ENCODE data around the gene HNRNPLL. TPM values are rescaled to one million over a fixed set of nuclear protein-coding genes. Genes with fewer than 3 reads are reported as not detected.
A peak's percentile ranks its signal among the peaks of the same experiment; 100 is the strongest.

Gene HNRNPLL
- total RNA-seq, 2 experiments from 2014 or later, result 7.6 to 47.9 TPM

GRCh38 chr2:38521835-38522234 is 80.9 kb downstream of the HNRNPLL start:
- no peak for TF ChIP-seq EZH2phosphoT487 (IDR thresholded peaks at IDR 0.05; ENCODE audit: borderline replicate concordance, low read depth, low read length)
- TF ChIP-seq CTCF (conservative IDR thresholded peaks at IDR 0.05; ENCODE audit: low read length), result no peak
- Histone ChIP-seq H3K4me1 (ENCODE audit: insufficient read depth, low read length, poor library complexity, severe bottlenecking) (peaks cover 60% of the 10 kb centered on the region), H3K9me2 (ENCODE audit: insufficient read depth, low read length) (no peaks in the 10 kb centered on the region), H3K36me3 (ENCODE audit: insufficient read depth, low read length) (no peaks in the 10 kb centered on the region), H3K4me2 (ENCODE audit: low read length) (no peak overlapping the region), H3K79me2 (ENCODE audit: insufficient read depth, low read depth, low read length) (no peaks in the 10 kb centered on the region), H3K9me3 (ENCODE audit: low read length) (no peaks in the 10 kb centered on the region), H2AFZ (ENCODE audit: low read length) (no peak overlapping the region), H4K20me1 (ENCODE audit: insufficient read depth, low read length) (no peaks in the 10 kb centered on the region), H3K4me3 (ENCODE audit: low read depth, low read length, poor library complexity, severe bottlenecking) (no peak overlapping the region), H3K27ac (ENCODE audit: low read depth, low read length, poor library complexity, severe bottlenecking) (no peak overlapping the region)
- intact Hi-C loops (cut with micrococcal nuclease; ENCODE audit: unreplicated experiment), result loop anchor here (5.0 to 10.0 kb wide), 2 partner anchors 115 to 603 kb away; partner anchors contain the start of gene SOS1
- ChIA-PET POLR2A (interaction anchor here (0.7 to 3.3 kb wide), 3 partner anchors 11 to 336 kb away, joined by 3 to 44 read pairs (median 4); no protein-coding TSS in a partner anchor), CTCF (ENCODE audit: unreplicated experiment) (no interaction called here)
- DNase-seq (ENCODE audit: low spot score), result no peak
- BruUV-seq (replicated peaks), result no TSS peak

GRCh38 chr2:38517284-38517683 is 85.4 kb downstream of the HNRNPLL start:
- no peak for DNase-seq (ENCODE audit: low spot score)
- Histone ChIP-seq H3K79me2 (ENCODE audit: insufficient read depth, low read depth, low read length) (no peaks in the 10 kb centered on the region), H3K36me3 (ENCODE audit: insufficient read depth, low read length) (no peaks in the 10 kb centered on the region), H3K27ac (ENCODE audit: low read depth, low read length, poor library complexity, severe bottlenecking) (no peak overlapping the region), H3K9me3 (ENCODE audit: low read length) (no peaks in the 10 kb centered on the region), H3K4me2 (ENCODE audit: low read length) (no peak overlapping the region), H4K20me1 (ENCODE audit: insufficient read depth, low read length) (no peaks in the 10 kb centered on the region), H3K9me2 (ENCODE audit: insufficient read depth, low read length) (no peaks in the 10 kb centered on the region), H3K4me1 (ENCODE audit: insufficient read depth, low read length, poor library complexity, severe bottlenecking) (peaks cover 19% of the 10 kb centered on the region), H3K4me3 (ENCODE audit: low read depth, low read length, poor library complexity, severe bottlenecking) (no peak overlapping the region), H2AFZ (ENCODE audit: low read length) (peak overlapping the region; percentile 64; the same call in 1 of the 2 replicates)
- BruUV-seq (replicated peaks), result no TSS peak
- TF ChIP-seq EZH2phosphoT487 (IDR thresholded peaks at IDR 0.05; ENCODE audit: borderline replicate concordance, low read depth, low read length) (no peak), CTCF (conservative IDR thresholded peaks at IDR 0.05; ENCODE audit: low read length) (no peak)
- intact Hi-C loops (cut with micrococcal nuclease; ENCODE audit: unreplicated experiment), result no loop called here
- ChIA-PET CTCF (ENCODE audit: unreplicated experiment) (no interaction called here), POLR2A (interaction anchor here (0.6 to 2.5 kb wide), 6 partner anchors 8 to 292 kb away, joined by 3 to 15 read pairs (median 4); no protein-coding TSS in a partner anchor)

- no peaks in the 10 kb centered on the region for H3K36me3 ChIP-seq (ENCODE audit: insufficient read depth, low read length)
- BruUV-seq (replicated peaks), result no TSS peak
- no peak overlapping the region for H2AFZ ChIP-seq (ENCODE audit: low read length)
- H3K9me3 ChIP-seq (ENCODE audit: low read length), result no peaks in the 10 kb centered on the region
- intact Hi-C loops (cut with micrococcal nuclease; ENCODE audit: unreplicated experiment), result no loop called here
- CTCF ChIA-PET (ENCODE audit: unreplicated experiment), result no interaction called here
- no peak overlapping the region for H3K4me2 ChIP-seq (ENCODE audit: low read length)
- TF ChIP-seq EZH2phosphoT487 (IDR thresholded peaks at IDR 0.05; ENCODE audit: borderline replicate concordance, low read depth, low read length) (no peak), CTCF (conservative IDR thresholded peaks at IDR 0.05; ENCODE audit: low read length) (no peak)
- no peak overlapping the region for H3K4me3 ChIP-seq (ENCODE audit: low read depth, low read length, poor library complexity, severe bottlenecking)
- peaks cover 19% of the 10 kb centered on the region for H3K4me1 ChIP-seq (ENCODE audit: insufficient read depth, low read length, poor library complexity, severe bottlenecking)
- H3K27ac ChIP-seq (ENCODE audit: low read depth, low read length, poor library complexity, severe bottlenecking), result no peak overlapping the region
- no peak for DNase-seq (ENCODE audit: low spot score)
- POLR2A ChIA-PET, result no interaction called here
- H4K20me1 ChIP-seq (ENCODE audit: insufficient read depth, low read length), result no peaks in the 10 kb centered on the region
- H3K79me2 ChIP-seq (ENCODE audit: insufficient read depth, low read depth, low read length), result no peaks in the 10 kb centered on the region
- no peaks in the 10 kb centered on the region for H3K9me2 ChIP-seq (ENCODE audit: insufficient read depth, low read length)
These were observed 86.2 kb downstream of the HNRNPLL start for GRCh38 chr2:38516526-38516925.
